HL-60 (cell line): ENCODE results near the gene NFIA.

Experiments
- CTCF ChIP-seq: IDR thresholded peaks from one replicate; pipeline ENCODE4 v1.5.1; 2011; ENCODE audit warnings: low read length, control low read depth, inconsistent platforms; ENCODE audit not compliant: insufficient read depth
- GABPA ChIP-seq: IDR thresholded peaks from 2 replicates; pipeline ENCODE4 v1.6.1; 2012; ENCODE audit warnings: low read depth
- POLR2AphosphoS5 ChIP-seq: IDR thresholded peaks from 2 replicates; pipeline ENCODE4 v1.6.1; 2012; ENCODE audit warnings: low read depth

DNA sequence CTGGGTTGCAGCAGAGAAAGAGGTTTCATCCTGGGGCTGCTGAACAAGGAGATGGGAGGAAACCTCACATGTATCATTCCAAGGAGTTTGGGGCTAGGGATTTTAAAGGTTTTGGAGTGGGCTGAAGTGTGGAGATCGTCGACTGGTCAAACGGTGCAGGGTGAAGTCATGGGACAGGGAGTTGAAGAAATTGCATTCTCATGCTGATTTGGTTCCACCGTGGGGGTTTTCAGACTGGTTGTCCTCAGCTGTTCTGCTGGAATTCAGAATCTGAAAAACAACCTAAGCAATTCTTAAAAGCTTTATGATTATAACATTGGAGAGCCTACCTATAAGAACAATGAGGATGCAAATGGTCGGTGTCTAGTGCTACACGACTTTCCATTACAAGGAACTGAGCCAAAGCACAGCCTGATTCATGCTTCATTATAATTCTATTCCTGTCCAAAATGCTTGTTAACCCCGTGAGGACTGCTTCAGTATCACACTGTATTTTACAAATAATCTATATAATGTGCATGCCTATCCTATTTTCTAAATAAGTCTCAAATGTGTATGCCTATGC lies 399.9 kb downstream of the NFIA start:
- TF ChIP-seq CTCF (no peak), POLR2AphosphoS5 (no peak), GABPA (no peak)
